GM12875 (cell line): ENCODE measurements around the gene PDE4D.

Experiments used
- H3K4me3 ChIP-seq: one replicate; pipeline ENCODE4 v1.5.1; 2011; ENCODE audit warnings: low read depth, low read length, control low read depth
- TF ChIP-seq, protein P1 (sequence below): IDR thresholded peaks from 2 replicates; pipeline ENCODE4 v1.5.1; 2011; ENCODE audit warnings: low read depth, mild to moderate bottlenecking, control low read depth, inconsistent platforms, low read length, moderate library complexity, borderline replicate concordance; ENCODE audit not compliant: insufficient read depth

The PDE4D gene

DNA sequence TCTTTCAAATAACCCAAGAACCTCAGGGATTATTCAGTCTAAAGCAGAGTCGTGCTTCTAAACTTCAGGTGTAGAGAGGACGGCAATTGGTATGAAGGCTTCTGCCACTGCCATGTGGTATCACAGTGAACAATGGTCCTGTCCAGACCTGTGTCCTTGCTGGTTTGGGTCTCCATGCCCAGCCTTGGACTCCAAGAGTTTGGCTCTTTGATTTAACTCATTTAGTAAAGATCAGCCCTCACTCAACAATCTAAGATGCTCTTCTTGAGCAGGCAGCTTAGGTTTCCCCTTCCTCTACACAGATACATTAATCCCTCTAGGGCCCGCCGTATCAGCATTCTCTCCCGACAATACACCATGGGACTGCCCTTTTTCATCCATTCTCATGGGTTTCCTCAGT lies 792.7 kb downstream of the PDE4D start:
- TF ChIP-seq, protein P1, sequence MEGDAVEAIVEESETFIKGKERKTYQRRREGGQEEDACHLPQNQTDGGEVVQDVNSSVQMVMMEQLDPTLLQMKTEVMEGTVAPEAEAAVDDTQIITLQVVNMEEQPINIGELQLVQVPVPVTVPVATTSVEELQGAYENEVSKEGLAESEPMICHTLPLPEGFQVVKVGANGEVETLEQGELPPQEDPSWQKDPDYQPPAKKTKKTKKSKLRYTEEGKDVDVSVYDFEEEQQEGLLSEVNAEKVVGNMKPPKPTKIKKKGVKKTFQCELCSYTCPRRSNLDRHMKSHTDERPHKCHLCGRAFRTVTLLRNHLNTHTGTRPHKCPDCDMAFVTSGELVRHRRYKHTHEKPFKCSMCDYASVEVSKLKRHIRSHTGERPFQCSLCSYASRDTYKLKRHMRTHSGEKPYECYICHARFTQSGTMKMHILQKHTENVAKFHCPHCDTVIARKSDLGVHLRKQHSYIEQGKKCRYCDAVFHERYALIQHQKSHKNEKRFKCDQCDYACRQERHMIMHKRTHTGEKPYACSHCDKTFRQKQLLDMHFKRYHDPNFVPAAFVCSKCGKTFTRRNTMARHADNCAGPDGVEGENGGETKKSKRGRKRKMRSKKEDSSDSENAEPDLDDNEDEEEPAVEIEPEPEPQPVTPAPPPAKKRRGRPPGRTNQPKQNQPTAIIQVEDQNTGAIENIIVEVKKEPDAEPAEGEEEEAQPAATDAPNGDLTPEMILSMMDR: no peak
- H3K4me3 ChIP-seq: no peak overlapping the region

DNA sequence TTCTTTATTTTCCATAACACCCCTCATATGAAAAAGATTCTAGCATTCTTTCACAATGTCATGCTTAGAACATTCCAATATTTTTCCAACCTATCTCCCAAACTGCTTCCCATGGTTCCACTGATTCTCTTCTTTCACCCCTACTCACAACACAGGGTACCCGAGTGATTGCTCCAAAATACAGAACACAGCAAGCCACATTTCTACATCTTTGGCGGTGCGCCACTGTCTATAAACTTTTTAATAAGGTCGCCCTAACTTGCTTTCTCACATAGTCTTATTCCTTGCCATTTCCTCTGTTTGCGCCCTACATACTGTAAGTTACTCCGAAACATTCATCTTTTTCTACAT lies 793.6 kb downstream of the PDE4D start:
- no peak overlapping the region for H3K4me3 ChIP-seq
- TF ChIP-seq, protein P1: no peak

DNA sequence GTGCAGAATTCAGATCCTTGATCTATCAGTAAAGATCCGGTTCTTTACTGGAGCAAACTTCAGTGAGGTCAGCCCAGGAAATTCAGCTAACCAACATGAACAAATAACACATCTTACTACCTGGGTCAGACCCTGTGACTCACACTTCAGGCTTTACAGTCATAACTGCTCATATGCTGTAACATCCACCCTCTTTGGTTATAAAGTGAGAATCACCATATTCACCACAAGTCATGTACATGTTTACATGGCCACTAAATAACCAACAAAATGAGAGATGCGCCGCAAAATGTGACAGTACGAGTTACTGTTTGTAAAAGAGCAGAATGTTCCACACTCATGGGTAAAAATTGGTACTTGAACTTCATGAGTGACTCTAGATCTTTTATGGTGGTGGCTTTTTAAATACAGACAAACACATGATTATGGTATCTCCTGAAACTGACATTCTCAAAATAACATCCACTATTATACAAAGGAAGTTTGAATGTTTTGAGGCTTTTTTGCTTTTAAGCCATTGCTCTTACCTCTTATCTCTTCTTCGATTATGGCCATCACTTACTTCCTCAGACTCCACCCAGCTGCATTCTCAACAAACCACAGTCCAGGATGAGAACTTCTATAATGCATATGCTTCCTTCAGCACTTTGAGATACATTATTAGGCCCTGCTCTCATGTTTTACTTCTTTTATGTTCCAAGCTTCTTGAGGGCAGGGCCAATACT lies 794.1 kb downstream of the PDE4D start:
- no peak overlapping the region for H3K4me3 ChIP-seq

DNA sequence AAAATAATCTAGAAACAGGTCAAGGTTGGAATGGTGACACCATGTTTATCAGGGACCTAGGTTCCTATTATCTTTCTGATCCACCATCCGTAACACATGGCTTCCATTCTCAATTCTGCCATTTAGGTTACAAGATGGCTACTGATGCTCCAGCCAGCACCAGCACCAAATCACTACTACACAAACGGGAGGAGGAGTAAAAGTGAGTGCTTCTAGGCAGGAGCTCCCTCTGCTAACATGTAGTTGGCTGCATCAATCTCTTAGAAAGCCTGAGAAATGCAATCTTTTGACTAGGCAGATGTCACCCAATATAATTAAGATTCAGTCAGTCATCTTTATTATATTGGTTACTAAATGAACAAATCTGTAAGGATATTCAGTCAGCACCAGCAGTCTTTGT lies 794.8 kb downstream of the PDE4D start:
- no peak overlapping the region for H3K4me3 ChIP-seq
- TF ChIP-seq, protein P1: no peak

More for the DNA sequence above, 794.1 kb downstream of the PDE4D start:
- TF ChIP-seq, protein P1: no peak

DNA sequence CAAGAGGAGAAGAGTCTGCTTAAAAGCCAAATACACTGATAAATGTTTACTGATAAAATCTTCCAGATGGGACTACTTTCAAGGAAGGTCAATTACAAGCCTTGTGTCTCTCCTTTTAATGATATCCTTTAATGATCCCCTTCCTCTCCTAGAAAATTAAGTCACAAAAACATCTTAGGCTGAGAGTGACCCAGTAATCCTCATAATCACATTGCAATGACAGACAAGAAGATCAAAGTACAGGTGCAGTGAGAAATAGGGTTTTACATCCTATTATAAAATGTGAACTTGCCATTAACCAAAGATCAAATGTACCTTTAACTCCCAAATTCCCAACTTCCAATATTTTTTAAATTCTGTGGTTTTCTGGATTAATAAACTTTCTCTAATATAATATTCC lies 795.8 kb downstream of the PDE4D start:
- H3K4me3 ChIP-seq: no peak overlapping the region
- TF ChIP-seq, protein P1: no peak

DNA sequence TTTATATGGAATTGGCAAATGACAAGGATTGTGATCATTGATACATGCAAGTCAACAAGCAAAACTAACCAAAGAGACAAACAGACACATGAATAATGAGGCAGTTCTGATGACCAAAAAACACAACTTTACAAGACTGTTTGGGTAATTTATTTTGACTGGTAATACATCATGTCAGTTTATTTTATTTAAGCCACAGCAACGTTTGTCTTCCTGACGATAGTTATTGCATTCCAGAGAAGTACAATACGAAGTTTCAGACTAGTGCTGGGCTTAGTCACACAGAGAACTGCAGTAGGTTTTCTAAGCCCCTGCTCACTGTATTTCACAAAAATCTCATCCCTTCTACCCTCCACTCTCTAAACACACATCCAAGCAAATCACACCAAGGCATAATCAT lies 796.4 kb downstream of the PDE4D start:
- TF ChIP-seq, protein P1: no peak
- no peak overlapping the region for H3K4me3 ChIP-seq

DNA sequence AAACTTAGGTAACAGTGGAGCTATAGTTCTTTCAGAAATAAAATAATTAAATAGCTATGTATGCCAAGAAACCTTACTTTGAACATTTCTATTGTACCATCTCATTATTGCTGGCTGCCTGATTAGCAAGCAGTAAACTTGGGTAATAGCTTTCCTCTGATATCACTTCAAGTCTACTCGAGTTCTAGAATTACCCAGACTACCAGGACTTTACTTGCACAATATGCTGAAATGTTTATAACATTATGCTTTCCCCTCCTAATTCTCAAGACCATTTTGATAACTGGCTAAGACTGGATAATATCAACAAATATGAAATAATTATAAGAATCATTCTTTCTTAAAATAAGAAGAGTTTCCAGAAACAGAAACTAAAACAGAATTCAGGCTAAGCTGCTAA lies 798.0 kb downstream of the PDE4D start:
- TF ChIP-seq, protein P1: no peak

More for the DNA sequence above, 798.0 kb downstream of the PDE4D start:
- no peak overlapping the region for H3K4me3 ChIP-seq
